GM12891 (cell line): ENCODE measurements around the gene SLC6A11.

Source experiments
- DNase-seq: peaks from one replicate; pipeline ENCODE4 v3.0.0; 2011; ENCODE audit warnings: low spot score; ENCODE audit not compliant: insufficient read length
- FAIRE-seq: peaks from 2 replicates; lab custom pipeline; 2011; peaks lifted over from hg19 to GRCh38; lab: Jason Lieb, UNC
- PAX5 ChIP-seq: IDR thresholded peaks from 2 replicates; pipeline ENCODE4 v1.6.1; 2011; ENCODE audit warnings: low read length, moderate library complexity, mild to moderate bottlenecking; ENCODE audit not compliant: insufficient read depth, severe bottlenecking
- POLR2A ChIP-seq: IDR thresholded peaks from 2 replicates; pipeline ENCODE4 v1.6.1; 2011; ENCODE audit warnings: low read depth, low read length, control low read depth
- POLR2AphosphoS5 ChIP-seq: IDR thresholded peaks from 2 replicates; pipeline ENCODE4 v1.6.1; 2011; ENCODE audit warnings: low read depth, low read length, control low read depth
- POU2F2 ChIP-seq: IDR thresholded peaks from 2 replicates; pipeline ENCODE4 v1.6.1; 2011; ENCODE audit warnings: low read depth, mild to moderate bottlenecking, control low read depth, low read length, moderate library complexity
- SPI1 ChIP-seq: IDR thresholded peaks from 2 replicates; pipeline ENCODE4 v1.6.1; 2011; ENCODE audit warnings: low read depth, low read length, control low read depth
- TAF1 ChIP-seq: IDR thresholded peaks from 2 replicates; pipeline ENCODE4 v1.6.1; 2011; ENCODE audit warnings: low read depth, low read length, control low read depth

Gene SLC6A11

DNA sequence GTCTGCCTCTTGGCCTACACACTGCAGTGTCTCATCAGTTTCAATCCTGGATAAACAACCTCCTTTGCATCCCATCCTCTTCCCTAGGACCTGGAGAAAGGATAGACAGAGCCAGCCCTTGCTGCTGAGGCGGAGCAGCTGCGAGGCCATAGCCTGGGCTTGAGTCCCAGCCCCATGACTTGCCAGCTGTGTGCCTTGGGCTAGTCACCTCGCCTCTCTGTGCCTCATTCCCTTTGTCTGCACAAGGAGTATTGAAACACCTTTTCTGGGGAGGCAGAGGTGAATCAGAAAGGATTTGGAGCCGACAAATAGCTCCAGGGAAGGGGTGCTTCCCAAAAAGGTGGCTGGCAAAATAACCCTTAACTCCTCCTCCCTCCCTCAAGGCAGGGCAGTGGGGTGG, 111.5 kb downstream of the SLC6A11 start:
- DNase-seq (no peak), FAIRE-seq (no peak)
- TF ChIP-seq PAX5 (no peak), SPI1 (no peak), POU2F2 (no peak)

DNA sequence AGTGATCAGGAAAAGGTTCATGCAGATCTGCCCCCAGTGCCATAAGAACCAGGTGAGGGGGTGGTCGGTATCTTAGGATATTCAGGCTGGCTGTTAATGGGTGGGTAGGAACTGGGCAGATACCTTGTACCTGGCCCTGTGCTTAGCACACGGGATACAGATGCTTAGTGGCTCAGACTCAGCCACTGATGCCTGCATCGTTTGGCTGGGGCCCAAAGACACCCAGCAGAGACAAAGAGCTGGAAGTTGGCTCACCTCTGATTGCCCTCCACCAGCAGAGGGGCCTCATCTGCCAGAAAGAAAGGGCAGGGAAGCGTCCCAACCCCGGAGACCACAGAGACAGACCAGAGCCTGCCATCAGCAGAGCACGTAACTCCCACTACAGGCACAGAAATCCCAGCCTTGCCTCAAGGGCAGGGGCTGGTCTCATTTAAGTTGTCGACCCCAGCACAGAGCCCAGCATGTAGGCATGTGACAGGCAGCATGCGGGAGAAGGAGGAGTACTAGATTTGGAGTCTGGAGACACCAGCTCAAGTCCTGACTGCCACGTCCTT, 112.5 kb downstream of the SLC6A11 start:
- DNase-seq (no peak), FAIRE-seq (no peak)
- no peak for TF ChIP-seq SPI1
- no peak for TF ChIP-seq POU2F2
- TF ChIP-seq TAF1, result no peak

DNA sequence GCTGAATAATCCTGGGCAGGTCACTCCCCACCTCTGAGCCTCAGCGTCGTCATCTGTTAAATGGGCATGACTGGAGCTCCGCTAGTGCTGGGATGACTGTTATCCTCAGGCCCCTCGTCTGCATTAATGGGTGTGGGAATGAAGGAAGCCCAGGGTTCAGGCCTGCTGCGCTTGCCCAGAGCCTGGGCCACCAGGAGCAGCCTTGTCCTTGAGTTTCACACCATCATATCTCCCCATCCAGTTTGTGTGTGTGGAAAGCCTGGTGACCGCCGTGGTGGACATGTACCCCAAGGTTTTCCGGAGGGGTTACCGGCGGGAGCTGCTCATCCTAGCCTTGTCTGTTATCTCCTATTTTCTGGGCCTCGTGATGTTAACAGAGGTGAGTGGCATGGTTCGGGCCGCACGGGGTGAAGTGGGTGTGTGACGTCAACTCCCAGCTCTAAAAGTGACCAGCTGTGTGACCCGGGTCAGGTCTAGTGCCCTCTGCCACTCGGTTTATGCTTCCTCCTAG, 113.0 kb downstream of the SLC6A11 start:
- no peak for TF ChIP-seq POLR2AphosphoS5
- no peak for TF ChIP-seq PAX5
- no peak for TF ChIP-seq POLR2A
- TF ChIP-seq SPI1, result no peak
- TF ChIP-seq POU2F2, result no peak
- TF ChIP-seq TAF1, result no peak
- FAIRE-seq (no peak), DNase-seq (no peak)

DNA sequence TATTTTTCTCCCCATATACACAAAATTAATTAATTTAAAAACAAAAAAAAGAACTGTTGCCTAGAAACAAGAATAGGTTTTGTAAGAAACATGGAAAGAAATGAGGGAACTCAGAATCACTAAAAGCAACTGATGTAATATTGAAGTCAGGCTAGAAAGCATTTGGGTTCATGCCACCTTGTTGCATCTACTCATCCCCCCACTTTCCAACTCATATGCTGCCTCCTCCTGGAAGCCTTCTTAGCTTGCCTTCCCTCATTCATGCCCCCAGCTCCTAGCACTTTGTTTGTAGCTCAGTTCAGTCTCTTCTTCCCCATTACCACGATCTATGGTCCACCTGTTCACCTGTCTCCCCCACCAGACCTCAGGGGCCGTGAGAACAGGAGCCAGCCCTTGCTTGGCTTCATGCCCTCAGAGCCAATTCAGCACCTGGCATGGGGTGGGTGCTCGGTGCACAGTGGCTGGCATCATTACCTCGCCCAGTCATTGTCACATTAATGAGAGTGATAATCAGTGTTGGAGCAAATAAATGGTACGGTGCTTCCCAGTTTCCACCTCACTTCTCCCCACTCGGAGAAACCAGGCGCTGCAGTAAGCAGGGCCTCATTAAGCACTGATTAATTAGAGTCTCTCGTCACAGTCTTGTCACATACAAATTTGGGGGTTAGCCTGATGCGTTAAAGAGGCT, 114.1 kb downstream of the SLC6A11 start:
- FAIRE-seq (no peak), DNase-seq (no peak)
- TF ChIP-seq SPI1 (no peak), POLR2AphosphoS5 (no peak), PAX5 (no peak), TAF1 (no peak), POU2F2 (no peak), POLR2A (no peak)

DNA sequence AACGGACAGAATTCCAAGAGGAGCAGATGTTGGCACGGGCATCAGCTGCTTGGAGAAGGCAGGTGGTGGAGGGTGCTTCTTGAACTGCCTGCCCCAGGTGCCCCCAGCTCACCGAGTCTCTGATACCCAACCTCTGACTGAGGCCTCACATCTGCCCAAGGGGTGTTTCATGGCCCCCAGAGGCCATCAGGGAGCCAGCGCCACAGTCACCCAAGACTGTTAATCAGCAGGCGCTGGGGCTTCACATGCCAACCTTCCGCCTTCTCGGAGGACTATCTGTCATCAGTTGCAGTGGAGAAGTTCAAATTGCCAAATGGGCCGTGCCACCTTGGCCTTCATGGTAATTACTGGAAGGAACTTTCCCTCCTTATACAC, 114.6 kb downstream of the SLC6A11 start:
- no peak for DNase-seq
- TF ChIP-seq POU2F2, result no peak
- TF ChIP-seq SPI1, result no peak
- TF ChIP-seq PAX5, result no peak
- TF ChIP-seq POLR2A, result no peak
- TF ChIP-seq TAF1, result no peak
- TF ChIP-seq POLR2AphosphoS5, result no peak
- FAIRE-seq, result no peak

DNA sequence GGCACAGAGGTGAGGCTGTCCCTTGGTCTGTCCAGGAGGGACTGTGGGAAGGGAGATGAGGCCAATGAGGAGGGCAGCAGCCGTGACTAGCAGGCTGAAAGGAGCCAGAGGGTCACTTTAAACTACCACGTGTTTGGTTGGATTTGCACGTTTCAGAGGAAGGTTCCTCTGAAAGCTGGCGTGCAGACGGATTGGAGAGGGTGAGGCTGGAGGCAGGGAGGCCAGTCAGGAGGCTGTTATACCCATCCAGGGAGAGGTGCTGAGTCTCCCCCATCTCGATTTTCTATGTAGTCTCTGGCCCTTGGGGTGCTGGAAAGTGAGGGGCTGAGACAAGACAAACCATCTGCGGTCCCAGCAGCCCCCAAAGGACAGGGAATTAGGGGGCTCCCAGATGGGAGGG, 116.6 kb downstream of the SLC6A11 start:
- FAIRE-seq (no peak), DNase-seq (no peak)
- TF ChIP-seq POU2F2 (no peak), TAF1 (no peak), SPI1 (no peak), POLR2AphosphoS5 (no peak), PAX5 (no peak), POLR2A (no peak)

DNA sequence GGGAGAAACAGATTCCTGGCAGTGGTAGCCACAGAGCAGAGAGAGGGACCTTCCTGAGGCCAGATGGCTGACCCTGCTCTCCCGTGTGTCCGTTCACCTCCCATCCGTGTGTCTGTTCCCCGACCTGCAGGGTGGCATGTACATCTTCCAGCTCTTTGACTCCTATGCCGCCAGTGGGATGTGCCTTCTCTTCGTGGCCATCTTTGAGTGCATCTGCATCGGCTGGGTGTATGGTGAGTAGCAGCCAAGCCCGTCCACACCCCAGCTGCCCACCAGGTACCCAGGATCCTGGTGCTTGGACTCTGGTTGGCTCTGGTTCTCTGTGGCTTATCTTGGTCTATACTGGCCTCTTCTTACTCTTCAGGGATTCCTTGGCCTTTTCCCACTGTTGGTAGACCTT, 117.0 kb downstream of the SLC6A11 start:
- FAIRE-seq, result no peak
- no peak for TF ChIP-seq POU2F2
- TF ChIP-seq POLR2AphosphoS5, result no peak
- TF ChIP-seq SPI1, result no peak
- TF ChIP-seq POLR2A, result no peak
- no peak for DNase-seq

DNA sequence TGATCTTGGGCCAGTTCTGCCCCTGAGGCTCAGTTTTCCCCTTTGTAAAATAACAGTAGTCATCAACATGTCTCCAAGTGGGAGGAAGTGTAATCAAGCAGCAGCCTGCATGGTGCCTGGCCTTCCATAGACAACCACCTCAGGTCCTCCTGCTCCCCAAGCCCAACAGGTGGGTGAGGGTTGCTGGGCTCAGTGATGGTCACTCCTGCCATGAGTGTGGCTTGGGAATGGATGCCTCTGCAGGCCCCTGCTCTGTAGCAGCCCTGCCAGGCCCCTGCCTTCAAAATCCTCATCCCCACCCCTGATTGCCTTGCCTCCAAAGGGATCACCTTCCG, 117.4 kb downstream of the SLC6A11 start:
- FAIRE-seq (no peak), DNase-seq (no peak)
- TF ChIP-seq POLR2A (no peak), POLR2AphosphoS5 (no peak), PAX5 (no peak), TAF1 (no peak), SPI1 (no peak), POU2F2 (no peak)

DNA sequence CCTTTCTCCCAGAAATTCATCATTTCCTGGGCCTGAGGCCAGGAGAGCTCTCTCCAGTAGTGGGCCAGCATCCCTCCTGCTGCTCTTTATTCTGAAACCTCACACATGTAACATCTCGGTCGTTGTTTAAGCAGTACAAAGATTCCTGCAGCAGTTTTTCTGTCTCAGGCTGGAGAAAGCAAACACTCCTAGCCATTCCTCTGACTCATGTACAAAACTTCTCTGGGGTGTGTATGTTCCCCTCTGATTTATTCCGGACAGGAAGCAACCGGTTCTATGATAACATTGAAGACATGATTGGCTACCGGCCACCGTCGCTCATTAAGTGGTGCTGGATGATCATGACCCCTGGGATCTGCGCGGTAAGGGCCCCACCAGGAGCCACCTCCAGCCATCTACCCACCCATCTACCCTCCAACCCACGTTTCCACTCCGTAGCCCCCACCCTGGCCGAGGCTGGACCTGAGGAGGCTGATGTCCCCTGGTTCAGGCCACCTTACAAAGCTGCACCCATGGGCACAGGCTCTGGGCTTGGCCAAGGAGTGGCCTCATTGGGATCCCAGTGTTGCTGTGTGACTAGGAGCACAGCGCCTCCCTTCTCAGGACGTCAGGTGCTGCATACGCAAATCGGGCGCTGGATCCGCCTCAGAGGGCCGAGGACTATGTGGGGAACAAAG, 117.9 kb downstream of the SLC6A11 start:
- DNase-seq, result no peak
- TF ChIP-seq TAF1, result no peak
- TF ChIP-seq PAX5, result no peak
- TF ChIP-seq SPI1, result no peak
- no peak for TF ChIP-seq POLR2A
- no peak for TF ChIP-seq POLR2AphosphoS5
- no peak for TF ChIP-seq POU2F2
- FAIRE-seq, result no peak

DNA sequence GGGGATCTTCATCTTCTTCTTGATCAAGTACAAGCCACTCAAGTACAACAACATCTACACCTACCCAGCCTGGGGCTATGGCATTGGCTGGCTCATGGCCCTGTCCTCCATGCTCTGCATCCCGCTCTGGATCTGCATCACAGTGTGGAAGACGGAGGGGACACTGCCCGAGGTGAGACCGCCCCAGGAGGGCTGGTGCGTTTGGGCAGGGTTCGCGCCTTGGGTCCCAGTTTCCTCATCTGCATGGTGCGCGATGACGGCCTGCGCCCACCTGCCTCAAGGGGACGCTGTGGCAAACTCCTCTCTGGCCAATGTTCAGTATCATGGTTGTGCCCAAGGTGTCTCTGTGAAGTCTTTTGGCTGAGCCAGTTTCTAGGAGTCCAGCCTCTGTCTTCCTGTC, 119.0 kb downstream of the SLC6A11 start:
- DNase-seq (no peak), FAIRE-seq (no peak)
- TF ChIP-seq SPI1 (no peak), POLR2AphosphoS5 (no peak), POU2F2 (no peak), TAF1 (no peak), POLR2A (no peak), PAX5 (no peak)
